ENCODE data around the gene NCAM1.

Gene NCAM1

GRCh38 chr11:113260541-113260940 lies 299.3 kb downstream of the NCAM1 start:
- H3K4me3 ChIP-seq, result no peak overlapping the region
- H3K9me3 ChIP-seq (replicated peaks in 1 of 11), result no peaks in the 10 kb centered on the region
- H3K27ac ChIP-seq, result no peak overlapping the region
- H3K4me1 ChIP-seq, result peaks cover 0 to 15% (median 10%) of the 10 kb centered on the region in 10 experiments; a peak in 9 of 20 replicates
- H3K4me2 ChIP-seq, result no peak overlapping the region
- H3K36me3 ChIP-seq, result no peaks in the 10 kb centered on the region; a peak in 1 of 22 replicates
- H4K20me1 ChIP-seq, result no peaks in the 10 kb centered on the region
- H3K9ac ChIP-seq, result no peak overlapping the region
- H3K27me3 ChIP-seq, result no peaks in the 10 kb centered on the region
- no peak for TF ChIP-seq Cebpa-rat (IDR thresholded peaks at IDR 0.05)

- TF ChIP-seq Cebpa-rat (IDR thresholded peaks at IDR 0.05), result no peak
- peak overlapping the region in 5 of 11 experiments; percentile 17 to 38 (median 34); a peak in 5 of 22 replicates for H3K4me2 ChIP-seq
- no peaks in the 10 kb centered on the region; a peak in 1 of 22 replicates for H3K36me3 ChIP-seq
- H3K4me3 ChIP-seq, result no peak overlapping the region
- H3K4me1 ChIP-seq, result peaks cover 0 to 15% (median 10%) of the 10 kb centered on the region in 10 experiments; a peak in 9 of 20 replicates
- H3K9me3 ChIP-seq (replicated peaks in 1 of 11), result no peaks in the 10 kb centered on the region
- H3K27me3 ChIP-seq, result no peaks in the 10 kb centered on the region
- no peak overlapping the region for H3K9ac ChIP-seq
- no peak overlapping the region for H3K27ac ChIP-seq
- no peaks in the 10 kb centered on the region for H4K20me1 ChIP-seq
Measured at GRCh38 chr11:113261709-113262475, 300.7 kb downstream of the NCAM1 start.

GRCh38 chr11:113262594-113262993 lies 301.4 kb downstream of the NCAM1 start:
- peaks cover 0 to 15% (median 10%) of the 10 kb centered on the region in 10 experiments; a peak in 9 of 20 replicates for H3K4me1 ChIP-seq
- no peak overlapping the region for H3K27ac ChIP-seq
- H3K27me3 ChIP-seq, result no peaks in the 10 kb centered on the region
- H3K9me3 ChIP-seq (replicated peaks in 1 of 11), result no peaks in the 10 kb centered on the region
- peak overlapping the region in 6 of 11 experiments; percentile 17 to 38 (median 28); a peak in 10 of 22 replicates for H3K4me2 ChIP-seq
- H4K20me1 ChIP-seq, result no peaks in the 10 kb centered on the region
- H3K36me3 ChIP-seq, result no peaks in the 10 kb centered on the region; a peak in 1 of 22 replicates
- H3K9ac ChIP-seq, result no peak overlapping the region
- TF ChIP-seq Cebpa-rat (IDR thresholded peaks at IDR 0.05), result no peak
- no peak overlapping the region for H3K4me3 ChIP-seq

- H3K9me3 ChIP-seq (replicated peaks in 1 of 11), result no peaks in the 10 kb centered on the region
Measured at GRCh38 chr11:113263458-113264259, 302.4 kb downstream of the NCAM1 start.

GRCh38 chr11:113265362-113265761 lies 304.1 kb downstream of the NCAM1 start:
- Histone ChIP-seq H3K27me3 (no peaks in the 10 kb centered on the region), H3K4me2 (no peak overlapping the region), H3K9me3 (replicated peaks in 1 of 11) (no peaks in the 10 kb centered on the region), H4K20me1 (no peaks in the 10 kb centered on the region), H3K4me1 (peaks cover 0 to 15% (median 10%) of the 10 kb centered on the region in 10 experiments; a peak in 9 of 20 replicates), H3K36me3 (no peaks in the 10 kb centered on the region; a peak in 1 of 22 replicates), H3K27ac (no peak overlapping the region), H3K9ac (no peak overlapping the region), H3K4me3 (no peak overlapping the region)
- no peak for TF ChIP-seq Cebpa-rat (IDR thresholded peaks at IDR 0.05)

More at GRCh38 chr11:113263458-113264259, 302.4 kb downstream of the NCAM1 start:
- Histone ChIP-seq H3K36me3 (no peaks in the 10 kb centered on the region; a peak in 1 of 22 replicates), H3K4me2 (no peak overlapping the region), H3K27me3 (no peaks in the 10 kb centered on the region), H4K20me1 (no peaks in the 10 kb centered on the region), H3K4me1 (peaks cover 0 to 15% (median 10%) of the 10 kb centered on the region in 10 experiments; a peak in 9 of 20 replicates), H3K9ac (no peak overlapping the region), H3K27ac (no peak overlapping the region), H3K4me3 (no peak overlapping the region)
- TF ChIP-seq Cebpa-rat (IDR thresholded peaks at IDR 0.05), result no peak

GRCh38 chr11:113267493-113267892 lies 306.3 kb downstream of the NCAM1 start:
- H3K27me3 ChIP-seq, result no peaks in the 10 kb centered on the region
- no peak overlapping the region for H3K9ac ChIP-seq
- no peaks in the 10 kb centered on the region for H3K9me3 ChIP-seq (replicated peaks in 1 of 11)
- H3K4me3 ChIP-seq, result no peak overlapping the region
- H3K4me1 ChIP-seq, result peaks cover 0 to 6% (median 4%) of the 10 kb centered on the region in 10 experiments; a peak in 8 of 20 replicates
- no peaks in the 10 kb centered on the region for H3K36me3 ChIP-seq
- H4K20me1 ChIP-seq, result no peaks in the 10 kb centered on the region
- H3K4me2 ChIP-seq, result no peak overlapping the region
- no peak for TF ChIP-seq Cebpa-rat (IDR thresholded peaks at IDR 0.05)
- H3K27ac ChIP-seq, result no peak overlapping the region

- Histone ChIP-seq H3K9me3 (replicated peaks in 1 of 11) (no peaks in the 10 kb centered on the region), H3K4me1 (no peaks in the 10 kb centered on the region), H4K20me1 (no peaks in the 10 kb centered on the region), H3K9ac (no peak overlapping the region), H3K4me2 (no peak overlapping the region), H3K27me3 (no peaks in the 10 kb centered on the region), H3K4me3 (no peak overlapping the region), H3K36me3 (no peaks in the 10 kb centered on the region), H3K27ac (no peak overlapping the region)
- no peak for TF ChIP-seq Cebpa-rat (IDR thresholded peaks at IDR 0.05)
Measured at GRCh38 chr11:113269096-113269495, 307.9 kb downstream of the NCAM1 start.

- no peak for TF ChIP-seq Cebpa-rat (IDR thresholded peaks at IDR 0.05)
- no peaks in the 10 kb centered on the region for H4K20me1 ChIP-seq
Measured at GRCh38 chr11:113269636-113270035, 308.4 kb downstream of the NCAM1 start.

GRCh38 chr11:113270080-113270479 lies 308.9 kb downstream of the NCAM1 start:
- H3K36me3 ChIP-seq, result no peaks in the 10 kb centered on the region
- no peaks in the 10 kb centered on the region for H3K9me3 ChIP-seq (replicated peaks in 1 of 11)
- no peak overlapping the region for H3K27ac ChIP-seq
- TF ChIP-seq Cebpa-rat (IDR thresholded peaks at IDR 0.05), result no peak
- H4K20me1 ChIP-seq, result no peaks in the 10 kb centered on the region
- no peak overlapping the region for H3K9ac ChIP-seq
- H3K27me3 ChIP-seq, result no peaks in the 10 kb centered on the region
- H3K4me3 ChIP-seq, result no peak overlapping the region
- H3K4me1 ChIP-seq, result peaks cover 0 to 9% (median 5%) of the 10 kb centered on the region in 10 experiments; a peak in 13 of 20 replicates
- no peak overlapping the region for H3K4me2 ChIP-seq

More at GRCh38 chr11:113269636-113270035, 308.4 kb downstream of the NCAM1 start:
- Histone ChIP-seq H3K9ac (no peak overlapping the region), H3K4me1 (peaks cover 0 to 5% (median under 1%) of the 10 kb centered on the region in 10 experiments; a peak in 6 of 20 replicates), H3K4me3 (no peak overlapping the region), H3K27ac (no peak overlapping the region), H3K36me3 (no peaks in the 10 kb centered on the region), H3K9me3 (replicated peaks in 1 of 11) (no peaks in the 10 kb centered on the region), H3K4me2 (no peak overlapping the region), H3K27me3 (no peaks in the 10 kb centered on the region)
